GM18508 (cell line): ENCODE data around the gene SP140L.
"Not testable (repeated sequence)": the region's sequence is repeated elsewhere in the genome, so short reads cannot be mapped to it uniquely, and the experiment has no call there.

Experiments used
- ATAC-seq: cut with Tn5 transposase; IDR thresholded peaks from one replicate; pipeline ENCODE4 v1.9.1; 2021; ENCODE audit warnings: moderate number of reproducible peaks; ENCODE audit not compliant: insufficient read depth, unreplicated experiment

Gene SP140L

DNA sequence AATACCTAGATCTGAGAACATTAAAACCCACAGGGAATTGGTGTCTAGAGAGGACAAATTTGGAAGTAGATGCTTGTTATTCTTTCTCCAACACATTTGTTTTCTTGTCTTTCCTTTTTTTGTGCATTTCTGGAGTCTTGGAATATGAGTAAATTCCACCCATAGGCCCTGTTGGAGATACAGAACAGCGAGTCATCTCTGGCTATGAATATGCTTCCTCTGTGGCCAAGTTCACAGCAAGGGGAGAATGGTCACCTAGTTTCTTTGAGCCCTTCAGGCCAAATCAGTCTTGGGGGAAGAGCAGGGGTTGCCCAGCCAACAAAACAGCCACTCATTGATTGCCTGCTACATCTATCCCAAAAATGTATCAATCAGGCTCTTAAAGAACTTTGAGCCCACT is 31.3 kb downstream of the SP140L start:
- no peak for ATAC-seq

DNA sequence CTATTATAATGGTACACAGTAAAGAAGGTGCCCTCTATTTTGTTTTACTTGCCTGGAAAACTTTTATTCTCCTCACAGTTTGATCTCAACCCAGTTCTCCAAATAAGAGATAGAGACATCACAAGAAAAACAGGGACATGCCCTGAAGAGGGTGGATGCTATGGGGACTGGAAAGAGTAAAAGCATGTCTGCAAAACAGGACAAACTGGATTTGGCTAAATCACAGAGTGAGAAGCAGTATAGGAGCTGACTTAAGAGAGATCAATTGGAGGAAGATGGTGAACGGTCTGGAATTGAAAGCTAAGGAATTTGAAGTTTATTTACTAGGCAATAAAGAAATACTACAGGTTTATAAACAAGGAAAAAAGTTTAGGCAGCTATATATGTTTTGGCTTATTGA is 33.0 kb downstream of the SP140L start:
- no peak for ATAC-seq

DNA sequence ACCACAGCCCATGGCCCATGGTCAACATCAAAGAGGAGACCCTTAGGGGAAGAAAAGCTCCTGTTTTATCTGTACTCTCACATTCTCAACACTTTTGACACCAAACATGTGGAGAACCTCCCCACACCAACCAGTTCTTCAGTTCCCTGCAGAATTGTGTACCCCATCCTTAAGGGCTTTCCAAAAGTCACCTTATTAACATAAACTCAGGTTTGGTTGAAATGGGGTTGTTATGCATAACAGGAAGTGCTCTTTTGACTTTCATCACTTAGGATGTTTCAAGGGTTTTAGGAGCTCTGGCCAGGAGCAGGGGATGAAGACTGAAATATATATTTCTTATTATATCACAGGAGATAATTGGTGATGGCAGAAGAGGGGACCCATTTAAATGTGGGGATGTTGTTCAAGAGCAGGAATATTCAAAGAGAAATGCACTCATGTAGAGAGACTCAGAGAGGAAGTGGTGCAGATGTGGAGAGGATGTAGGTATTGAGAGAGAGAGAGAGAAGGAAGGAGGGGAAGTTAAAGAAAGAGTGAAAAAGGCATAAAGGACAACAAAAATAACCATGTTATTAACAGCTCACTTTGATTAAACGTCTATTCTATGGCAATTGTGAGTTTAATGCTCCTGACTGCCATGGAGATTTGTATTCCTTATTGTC is 35.2 kb downstream of the SP140L start:
- no peak for ATAC-seq

DNA sequence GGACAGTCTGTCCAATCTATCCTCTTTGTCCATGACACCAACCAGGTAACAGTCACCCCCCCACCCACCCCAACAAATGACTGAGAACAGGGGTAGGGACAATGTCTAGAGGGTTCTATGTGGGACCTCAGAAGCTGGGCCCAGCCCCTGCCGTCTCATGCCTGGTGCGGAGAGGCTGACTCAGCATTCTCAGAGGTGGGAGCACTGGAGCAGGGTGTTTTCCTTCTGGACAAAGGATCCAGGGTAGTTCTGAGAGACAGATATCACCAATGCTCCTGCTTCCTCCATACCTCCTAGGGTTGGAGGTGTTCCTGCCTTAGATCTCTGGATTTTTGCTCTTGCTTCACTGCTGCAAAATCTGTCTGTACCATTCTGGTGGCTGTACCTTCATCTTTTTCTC is 55.1 kb downstream of the SP140L start:
- no peak for ATAC-seq

DNA sequence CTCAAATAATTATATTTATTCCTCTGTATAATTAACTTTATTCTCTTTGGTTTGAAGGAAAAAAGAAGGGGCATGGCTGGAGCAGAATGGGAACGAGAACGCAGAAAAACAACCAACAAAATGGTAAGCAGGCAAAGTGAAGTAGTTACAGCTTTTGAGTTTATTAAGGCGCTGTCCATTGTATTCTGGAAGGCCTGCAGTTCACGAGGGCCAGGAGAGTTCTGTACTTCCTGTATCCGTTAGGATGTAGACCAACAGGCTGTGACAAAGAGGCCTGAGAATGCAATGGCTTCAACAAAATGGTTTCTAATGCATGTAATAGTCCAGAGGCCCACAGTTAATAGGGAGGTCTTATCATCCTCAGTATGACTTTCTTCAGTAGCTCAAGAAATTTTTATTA is 56.5 kb downstream of the SP140L start:
- ATAC-seq, result no peak

DNA sequence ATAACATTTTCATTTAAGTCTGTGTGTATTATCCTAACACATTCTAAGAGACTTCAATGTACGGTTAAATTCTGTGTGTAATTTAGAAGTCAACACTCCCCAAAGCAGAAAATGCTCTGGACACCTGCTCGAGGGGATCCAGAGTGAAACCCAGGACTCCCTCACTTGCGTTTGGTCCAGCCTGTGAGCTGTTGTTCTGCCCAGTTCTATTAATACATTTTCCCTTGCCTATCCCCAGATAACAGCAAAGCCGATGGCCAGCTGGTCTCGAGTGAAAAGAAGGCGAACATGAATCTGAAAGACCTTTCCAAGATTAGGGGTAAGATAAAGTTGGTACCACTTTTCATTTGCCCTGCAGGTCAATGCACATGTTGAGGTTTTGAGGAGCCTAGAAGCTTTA is 58.0 kb downstream of the SP140L start:
- no peak for ATAC-seq

DNA sequence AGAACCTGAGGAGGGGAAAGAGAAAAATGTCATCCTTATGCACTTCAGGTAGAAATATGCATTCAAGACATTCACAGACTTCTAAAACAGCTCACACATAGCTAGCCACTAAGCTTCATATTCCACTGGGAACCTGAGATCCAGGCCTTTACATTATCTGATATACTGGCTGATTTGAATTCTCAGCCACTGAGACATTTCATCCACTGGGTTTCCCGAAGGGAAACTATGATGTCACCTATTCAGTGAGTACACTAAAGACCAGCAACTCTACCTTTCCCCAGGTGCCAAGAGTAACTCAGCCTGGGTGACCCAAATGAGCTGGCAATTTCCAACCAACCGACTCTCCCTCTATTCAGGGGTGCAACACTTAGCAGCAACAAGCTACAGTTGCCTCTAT is 67.3 kb downstream of the SP140L start:
- no peak for ATAC-seq

DNA sequence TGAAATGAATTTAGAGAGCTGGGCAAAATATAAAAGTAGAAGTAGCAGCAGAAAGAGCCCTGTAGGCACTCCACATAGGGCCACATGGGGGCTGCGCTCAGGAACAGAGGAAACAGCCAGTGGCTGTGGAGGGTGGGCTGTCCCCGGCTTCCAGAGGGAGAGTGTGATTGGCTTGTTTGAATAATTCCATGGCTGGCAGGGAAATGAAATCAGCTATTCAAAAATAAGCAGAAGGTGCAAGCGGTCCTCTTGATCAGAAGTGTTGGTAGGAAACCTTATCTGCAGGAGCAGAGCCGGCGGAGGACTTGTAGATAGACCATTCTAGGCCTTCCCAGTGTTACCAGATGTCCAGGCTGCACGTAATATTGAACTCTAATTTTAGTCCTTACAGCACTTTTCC is 71.7 kb downstream of the SP140L start:
- not testable (repeated sequence) for ATAC-seq

DNA sequence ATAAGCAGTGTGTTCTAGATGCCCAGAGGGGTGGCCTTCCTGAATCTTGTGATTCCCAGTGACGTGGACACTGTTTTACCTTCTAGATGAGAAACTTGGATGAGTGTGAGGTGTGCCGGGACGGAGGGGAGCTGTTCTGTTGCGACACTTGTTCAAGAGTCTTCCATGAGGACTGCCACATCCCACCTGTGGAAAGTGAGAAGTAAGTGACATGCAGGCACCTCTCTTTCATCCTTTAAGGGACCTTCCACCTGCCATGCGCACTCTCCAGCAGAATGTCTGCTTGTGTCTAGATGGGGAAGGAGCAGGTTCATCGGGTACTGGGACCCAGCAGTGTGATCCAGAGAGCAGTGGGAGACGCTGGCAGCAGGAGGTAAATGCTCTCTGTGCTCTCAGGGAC is 73.0 kb downstream of the SP140L start:
- no peak for ATAC-seq

DNA sequence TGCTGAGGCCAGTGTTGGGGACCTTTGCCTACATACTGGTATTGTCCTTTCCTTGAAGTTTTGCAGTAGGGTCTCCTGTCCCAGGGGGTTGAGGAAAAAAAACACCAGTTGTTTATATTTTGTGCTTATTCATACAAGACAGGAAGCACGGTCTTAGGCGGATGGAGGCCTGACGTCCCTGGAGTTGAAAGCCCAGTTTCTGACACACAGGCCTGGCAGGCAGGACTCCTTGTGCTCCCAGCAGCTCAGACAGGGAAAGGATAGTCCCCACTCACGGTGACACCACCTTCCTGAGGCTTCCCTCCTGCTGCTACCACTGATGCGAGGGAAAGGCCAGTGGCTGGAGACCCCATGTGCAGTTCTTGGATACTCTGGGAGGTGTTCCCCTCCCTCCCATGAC is 73.5 kb downstream of the SP140L start:
- ATAC-seq, result no peak

DNA sequence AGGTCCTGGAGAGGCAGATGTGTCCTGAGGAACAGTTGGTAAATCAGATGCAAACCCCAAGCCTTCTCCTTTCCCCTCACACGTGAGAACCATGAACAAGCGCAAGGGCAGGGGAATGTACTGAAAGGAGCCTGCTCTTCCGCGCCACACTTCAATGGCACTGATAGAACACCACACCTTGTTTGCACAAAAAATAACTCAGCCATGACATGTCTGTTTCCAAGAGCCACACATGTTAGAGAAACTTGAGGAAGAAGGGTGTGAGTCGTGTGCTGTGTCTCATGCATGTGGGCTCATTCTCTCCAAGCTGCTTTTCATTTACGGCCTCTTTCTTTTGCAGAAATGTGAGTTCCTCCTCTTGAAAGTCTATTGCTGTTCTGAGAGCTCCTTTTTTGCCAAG is 74.0 kb downstream of the SP140L start:
- ATAC-seq, result not testable (repeated sequence)

DNA sequence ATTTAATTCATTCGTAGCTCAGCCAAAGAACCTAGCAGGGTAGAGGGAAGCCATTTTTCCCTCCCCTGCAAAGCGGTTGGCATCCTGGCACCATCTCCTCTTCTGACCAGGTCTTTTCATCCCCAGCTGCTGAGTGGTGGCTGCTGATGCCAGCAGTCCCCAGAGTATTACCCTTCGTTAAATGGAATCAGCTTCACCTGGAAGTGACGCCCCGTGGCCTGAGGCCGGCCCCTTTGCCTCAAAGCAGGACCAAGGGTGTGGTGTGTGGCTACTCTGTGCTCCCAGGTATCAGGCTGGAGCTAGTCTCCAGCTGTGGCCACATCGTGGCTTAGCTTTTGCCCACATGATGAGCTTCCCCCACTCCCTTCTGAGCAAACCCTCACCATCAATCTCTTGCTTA is 76.8 kb downstream of the SP140L start:
- no peak for ATAC-seq

DNA sequence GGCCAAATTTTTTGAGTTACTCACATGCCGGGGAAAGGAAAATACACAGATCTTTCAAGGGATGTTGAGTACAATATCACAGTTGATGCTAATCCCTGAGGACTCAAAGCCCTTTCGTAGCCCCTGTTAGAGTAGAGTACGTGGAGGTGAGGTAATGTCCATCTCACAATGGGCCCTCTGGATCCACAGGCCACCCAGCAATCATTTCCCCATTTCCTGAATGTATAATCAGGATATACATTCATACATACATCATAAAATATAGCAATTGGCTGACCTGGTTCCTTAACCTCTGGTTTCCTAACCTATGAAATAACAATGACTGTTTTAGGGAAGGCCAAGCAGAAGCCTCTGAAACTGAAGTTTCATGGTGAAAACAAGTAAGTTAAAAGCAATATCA is 78.8 kb downstream of the SP140L start:
- ATAC-seq, result no peak

DNA sequence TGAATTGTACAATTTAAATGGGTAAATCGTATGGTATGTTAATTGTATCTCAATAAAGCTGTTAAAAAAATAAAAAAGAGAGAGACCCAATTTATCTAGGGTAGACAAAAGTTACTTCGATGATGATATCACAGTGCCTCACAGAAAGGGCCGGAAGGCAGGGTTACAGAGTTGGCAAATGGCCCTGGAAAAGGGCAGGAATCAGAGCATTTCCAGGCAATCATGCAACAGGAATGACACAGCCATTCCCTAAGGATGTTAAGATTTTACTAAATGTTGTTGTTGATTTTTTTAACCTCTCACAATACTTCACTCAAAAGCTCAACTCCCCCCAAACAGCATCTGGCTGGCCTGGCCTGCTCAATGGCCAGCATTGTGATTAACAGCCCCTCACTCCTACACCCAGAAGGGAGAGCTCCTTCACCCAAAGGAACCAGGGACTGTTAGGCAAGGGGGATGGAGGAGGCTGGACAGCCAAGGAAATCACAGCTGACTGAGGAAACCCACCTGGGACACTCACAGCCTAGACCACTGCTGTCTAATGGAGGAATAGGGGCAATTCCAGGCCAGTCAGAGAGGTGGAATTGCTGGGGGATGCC is 81.3 kb downstream of the SP140L start:
- no peak for ATAC-seq

DNA sequence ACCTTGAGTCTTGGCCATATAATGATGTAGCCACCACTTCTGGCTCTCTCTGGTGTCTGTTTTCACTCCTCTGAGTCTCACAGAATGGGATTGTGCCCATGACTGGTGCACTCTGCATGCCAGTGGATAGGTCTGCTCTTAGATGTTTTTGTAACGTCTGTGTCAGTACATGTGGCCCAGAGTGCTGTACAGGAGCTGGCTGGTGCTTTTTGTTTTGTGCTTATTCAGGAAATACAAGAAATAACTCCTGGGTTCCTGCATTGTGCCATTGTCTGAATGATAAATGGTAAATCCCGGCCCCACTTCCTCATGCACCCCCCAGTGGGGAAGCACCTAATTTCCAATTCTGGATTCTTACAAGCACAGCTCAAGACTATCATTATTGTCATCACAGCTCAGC is 82.3 kb downstream of the SP140L start:
- ATAC-seq, result not testable (repeated sequence)

DNA sequence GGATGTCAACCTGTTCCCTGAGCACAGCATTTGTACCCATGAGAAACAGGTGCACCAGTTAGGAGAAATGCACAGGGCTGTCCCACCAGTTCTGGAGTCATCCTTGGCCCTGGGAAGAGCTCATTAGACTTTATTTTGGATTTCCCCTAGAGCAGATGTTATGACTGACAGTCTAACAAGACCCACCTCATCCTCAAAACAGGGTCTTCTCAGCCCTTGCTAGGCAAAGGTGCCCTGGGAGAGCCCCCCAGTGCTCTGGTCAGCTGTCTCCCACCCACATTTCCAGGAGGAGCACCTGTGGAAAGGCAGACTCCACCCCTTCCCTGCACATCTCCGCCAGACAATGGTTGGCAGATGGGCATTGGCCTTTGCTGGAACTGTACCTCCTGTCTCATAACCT is 83.3 kb downstream of the SP140L start:
- ATAC-seq, result no peak

DNA sequence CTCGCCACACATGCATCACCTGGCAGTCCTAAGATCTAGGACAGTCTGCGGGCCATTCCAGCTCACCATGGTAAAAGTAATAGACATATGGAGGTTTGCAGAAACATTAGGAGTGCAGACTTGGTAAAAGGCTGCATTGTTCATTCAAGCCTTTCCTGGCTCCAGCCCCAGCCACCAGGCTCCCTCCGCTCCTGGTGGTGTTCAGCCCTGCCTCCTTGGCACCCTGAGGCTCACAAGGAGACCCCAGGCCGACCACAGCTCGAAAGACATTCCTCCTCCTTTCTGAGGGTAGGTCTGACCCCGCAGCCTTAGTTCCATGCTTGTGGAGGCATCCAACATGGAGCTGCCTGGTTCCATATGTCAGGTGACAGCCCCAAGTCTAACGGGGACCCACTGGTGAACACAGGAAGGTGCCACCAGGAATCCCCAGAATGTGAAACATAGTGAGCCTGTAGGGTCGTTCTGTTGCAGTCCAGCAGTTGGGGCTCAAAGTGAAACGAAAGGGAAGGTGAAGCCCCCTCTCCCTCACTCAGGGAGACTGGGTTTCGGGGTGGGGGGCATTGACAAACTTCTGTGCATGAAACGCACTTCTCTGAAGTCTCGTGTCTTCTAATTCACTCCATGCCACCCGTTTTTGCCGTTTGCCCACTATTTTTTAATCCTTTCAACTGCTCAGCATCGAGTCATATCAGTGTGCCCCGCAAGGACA is 84.0 kb downstream of the SP140L start:
- no peak for ATAC-seq

DNA sequence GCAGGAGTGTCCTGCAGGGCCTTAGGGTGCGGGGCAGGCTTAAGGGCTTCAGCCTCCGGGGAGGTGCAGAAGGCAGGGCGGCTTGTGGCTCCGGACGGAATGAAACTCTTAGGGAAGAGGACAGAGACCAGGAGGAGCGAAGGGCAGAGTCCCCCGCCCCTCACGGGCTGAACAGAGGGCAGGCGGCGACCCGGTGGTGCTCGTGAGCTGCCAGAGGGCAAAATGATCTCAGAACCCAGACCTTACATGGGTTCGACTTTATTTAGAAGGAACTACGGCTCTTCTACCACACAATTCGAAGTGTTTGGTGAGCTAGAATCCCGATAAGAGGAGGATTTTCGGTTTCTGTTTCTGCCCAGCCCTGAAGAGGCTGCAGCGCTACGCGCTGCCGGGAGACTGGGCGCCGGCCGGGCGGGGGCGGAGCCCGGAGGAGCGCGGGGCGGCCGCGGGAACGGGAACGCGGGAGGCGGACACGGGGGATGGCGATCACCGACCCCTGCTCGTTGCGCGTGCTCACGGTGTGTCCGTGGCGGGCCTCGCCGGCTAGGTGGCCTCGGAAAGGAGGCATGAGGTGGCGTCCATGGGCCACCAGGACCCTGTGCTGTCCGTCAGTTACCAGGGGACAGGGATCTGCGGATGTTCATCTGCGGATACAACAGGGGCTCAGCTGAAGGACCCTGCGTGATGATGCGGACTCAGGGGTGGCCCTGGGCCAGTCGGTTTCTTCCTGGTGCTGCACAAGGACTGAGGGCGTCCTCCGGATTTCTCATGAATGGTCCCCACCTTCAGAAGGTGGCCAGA is 84.8 kb downstream of the SP140L start:
- ATAC-seq, result no peak

DNA sequence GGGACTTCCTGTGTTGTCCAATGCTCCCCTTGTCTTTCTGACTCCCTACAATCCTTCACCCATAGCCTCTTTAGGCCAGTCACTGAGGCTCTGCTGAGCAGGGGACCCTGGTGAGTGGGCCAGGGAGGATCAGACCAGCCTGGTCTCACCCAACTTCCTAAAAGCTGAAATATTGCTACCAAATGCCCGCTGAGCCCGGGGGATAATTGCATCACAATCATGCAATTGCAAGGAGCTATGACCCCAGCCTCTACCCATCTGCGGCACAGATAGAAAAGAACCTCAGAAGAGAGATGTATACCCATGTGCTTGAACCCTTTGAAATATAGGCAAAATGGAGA is 85.3 kb downstream of the SP140L start:
- no peak for ATAC-seq

DNA sequence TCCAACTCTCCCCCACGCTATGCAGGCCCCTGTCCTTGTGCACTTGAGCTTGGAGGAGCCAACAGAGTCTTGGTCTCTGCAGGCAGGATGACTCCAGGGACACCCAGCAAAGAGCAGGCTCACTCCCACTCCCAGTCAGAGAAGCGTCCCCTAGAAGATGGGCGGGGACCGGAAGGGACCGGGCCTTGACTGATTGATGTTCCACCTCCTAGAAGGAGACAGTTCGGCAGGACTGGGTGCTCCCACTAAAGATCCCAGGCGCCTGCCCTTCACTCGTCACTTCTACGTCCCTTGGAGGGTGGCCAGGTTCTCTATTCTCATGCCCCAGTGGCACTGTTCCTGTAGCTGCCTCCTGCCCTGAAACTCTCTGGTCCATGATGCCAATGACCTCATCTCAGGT is 85.9 kb downstream of the SP140L start:
- no peak for ATAC-seq

DNA sequence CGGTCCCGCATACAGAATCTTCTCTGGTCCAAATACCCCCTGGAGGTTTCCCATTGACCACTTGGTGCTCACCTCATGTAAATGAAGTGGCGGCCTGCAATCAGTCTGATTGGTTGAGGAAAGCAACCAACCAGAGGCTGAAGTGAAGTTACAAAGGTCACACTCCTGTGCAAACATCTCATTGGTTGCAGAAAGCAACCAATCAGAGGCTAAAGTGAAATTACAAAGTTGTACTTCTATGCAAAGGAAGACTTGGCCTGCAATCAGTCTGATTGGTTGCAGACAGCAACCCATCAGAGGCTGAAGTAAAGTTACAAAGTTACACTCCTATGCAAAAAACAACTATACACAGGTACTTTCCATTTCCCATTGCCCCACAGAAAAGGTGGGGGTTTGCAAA is 86.5 kb downstream of the SP140L start:
- ATAC-seq, result no peak
